ENCODE data around the gene HPCAL4. TPM values are rescaled to one million over a fixed set of nuclear protein-coding genes. Genes with fewer than 3 reads are reported as not detected.

HPCAL4 gene
- total and polyA plus RNA-seq, 9 of the 15 experiments (the other 6 are each of a cell fraction or from before 2014, with no cell fraction given): 0.01 to 0.04 (median 0.04) TPM; not detected in 4

DNA sequence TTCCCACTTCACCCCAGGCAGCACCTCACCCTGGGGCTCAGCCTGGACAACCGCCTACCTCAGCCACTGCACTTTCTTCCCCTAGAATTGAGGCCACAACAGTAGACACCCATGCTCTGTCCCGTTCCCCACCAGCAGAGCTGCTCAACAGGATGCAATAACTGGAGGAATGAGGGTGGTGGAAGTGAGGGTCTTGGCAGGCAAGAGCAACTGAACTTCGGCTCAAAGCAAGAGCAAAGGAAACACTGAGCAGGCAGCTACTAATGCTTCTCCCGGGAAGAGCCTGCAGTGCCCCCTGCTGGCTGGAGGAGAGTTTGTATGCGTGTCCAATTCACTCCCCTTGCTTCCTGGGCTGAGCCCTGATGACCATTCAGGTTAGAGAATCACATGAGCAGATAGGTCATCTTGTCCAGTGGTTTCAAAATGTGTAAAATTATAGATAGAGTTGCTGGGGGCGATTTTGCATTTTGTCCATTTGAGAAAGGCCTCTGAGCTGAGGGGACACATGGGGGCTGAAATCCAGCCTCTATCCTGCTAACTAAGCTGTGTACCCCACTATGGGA lies 33.2 kb downstream of the HPCAL4 start (continued):
- TF ChIP-seq ZFP36 (IDR thresholded peaks at IDR 0.05; ENCODE audit: low read depth, low read length, partially characterized antibody) (no peak), GABPA (tag; conservative IDR thresholded peaks at IDR 0.05; ENCODE audit: low read depth) (no peak), RUNX1 (IDR thresholded peaks at IDR 0.05; ENCODE audit: low read depth) (no peak), FOXK1 (CRISPR knock-in tag; IDR thresholded peaks at IDR 0.05; ENCODE audit: borderline replicate concordance) (no peak), KAT8 (IDR thresholded peaks at IDR 0.05; ENCODE audit: low read depth) (no peak), SIRT6 (IDR thresholded peaks at IDR 0.05; ENCODE audit: low read depth, low read length) (no peak), ZNF518B (CRISPR knock-in tag; IDR thresholded peaks at IDR 0.05) (no peak), SMARCE1 (IDR thresholded peaks at IDR 0.05) (no peak), CBX8 (IDR thresholded peaks at IDR 0.05; ENCODE audit: borderline replicate concordance, extremely low read depth, low read depth, low read length, poor library complexity, severe bottlenecking) (no peak), CBFA2T2 (conservative IDR thresholded peaks at IDR 0.05) (no peak), FOXJ2 (tag; IDR thresholded peaks at IDR 0.05) (no peak), ZKSCAN3 (CRISPR knock-in tag; IDR thresholded peaks at IDR 0.05) (0 out of 2 replicates have a peak, but pooled peaks have one; percentile 10), ZNF644 (tag; IDR thresholded peaks at IDR 0.05; ENCODE audit: low read depth) (no peak), SRSF3 (IDR thresholded peaks at IDR 0.05; ENCODE audit: insufficient read depth, low read length) (no peak), NFIC (IDR thresholded peaks at IDR 0.05) (no peak), MLLT1 (IDR thresholded peaks at IDR 0.05) (no peak), NCOA6 (IDR thresholded peaks at IDR 0.05) (no peak), SREBF2 (CRISPR knock-in tag; IDR thresholded peaks at IDR 0.05) (no peak)
- TF ChIP-seq, protein P1, sequence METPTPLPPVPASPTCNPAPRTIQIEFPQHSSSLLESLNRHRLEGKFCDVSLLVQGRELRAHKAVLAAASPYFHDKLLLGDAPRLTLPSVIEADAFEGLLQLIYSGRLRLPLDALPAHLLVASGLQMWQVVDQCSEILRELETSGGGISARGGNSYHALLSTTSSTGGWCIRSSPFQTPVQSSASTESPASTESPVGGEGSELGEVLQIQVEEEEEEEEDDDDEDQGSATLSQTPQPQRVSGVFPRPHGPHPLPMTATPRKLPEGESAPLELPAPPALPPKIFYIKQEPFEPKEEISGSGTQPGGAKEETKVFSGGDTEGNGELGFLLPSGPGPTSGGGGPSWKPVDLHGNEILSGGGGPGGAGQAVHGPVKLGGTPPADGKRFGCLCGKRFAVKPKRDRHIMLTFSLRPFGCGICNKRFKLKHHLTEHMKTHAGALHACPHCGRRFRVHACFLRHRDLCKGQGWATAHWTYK (CRISPR knock-in tag; IDR thresholded peaks at IDR 0.05): no peak
- TF ChIP-seq, protein P2, sequence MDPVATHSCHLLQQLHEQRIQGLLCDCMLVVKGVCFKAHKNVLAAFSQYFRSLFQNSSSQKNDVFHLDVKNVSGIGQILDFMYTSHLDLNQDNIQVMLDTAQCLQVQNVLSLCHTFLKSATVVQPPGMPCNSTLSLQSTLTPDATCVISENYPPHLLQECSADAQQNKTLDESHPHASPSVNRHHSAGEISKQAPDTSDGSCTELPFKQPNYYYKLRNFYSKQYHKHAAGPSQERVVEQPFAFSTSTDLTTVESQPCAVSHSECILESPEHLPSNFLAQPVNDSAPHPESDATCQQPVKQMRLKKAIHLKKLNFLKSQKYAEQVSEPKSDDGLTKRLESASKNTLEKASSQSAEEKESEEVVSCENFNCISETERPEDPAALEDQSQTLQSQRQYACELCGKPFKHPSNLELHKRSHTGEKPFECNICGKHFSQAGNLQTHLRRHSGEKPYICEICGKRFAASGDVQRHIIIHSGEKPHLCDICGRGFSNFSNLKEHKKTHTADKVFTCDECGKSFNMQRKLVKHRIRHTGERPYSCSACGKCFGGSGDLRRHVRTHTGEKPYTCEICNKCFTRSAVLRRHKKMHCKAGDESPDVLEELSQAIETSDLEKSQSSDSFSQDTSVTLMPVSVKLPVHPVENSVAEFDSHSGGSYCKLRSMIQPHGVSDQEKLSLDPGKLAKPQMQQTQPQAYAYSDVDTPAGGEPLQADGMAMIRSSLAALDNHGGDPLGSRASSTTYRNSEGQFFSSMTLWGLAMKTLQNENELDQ (CRISPR knock-in tag; IDR thresholded peaks at IDR 0.05; ENCODE audit: borderline replicate concordance): no peak
